GM19099 (cell line): ENCODE measurements around the gene CDKAL1.

Source experiments
- POLR2A ChIP-seq: IDR thresholded peaks from 3 replicates; pipeline ENCODE4 v1.6.1; 2011; ENCODE audit warnings: low read depth; ENCODE audit not compliant: insufficient read length; ENCODE audit errors: extremely low read depth

CDKAL1 gene

DNA sequence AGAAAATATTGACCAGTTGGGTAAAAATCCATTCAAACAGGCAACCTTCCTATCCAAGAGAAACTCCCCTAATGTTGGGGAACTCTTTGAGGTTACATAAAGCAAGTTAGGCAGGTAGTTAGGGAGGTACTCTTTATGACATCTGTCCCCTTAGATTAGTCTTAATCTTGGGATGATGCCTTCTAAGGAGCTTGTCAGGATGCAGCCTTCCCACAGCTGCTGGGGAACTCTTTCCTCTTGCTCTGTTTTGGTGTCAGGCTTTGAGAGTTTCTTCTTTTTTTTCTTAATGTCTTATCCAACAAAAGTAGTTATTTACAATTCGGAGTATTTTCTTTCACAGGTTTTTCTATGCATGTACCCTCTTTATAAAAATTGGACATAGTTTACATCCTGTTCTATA, 194.8 kb downstream of the CDKAL1 start:
- TF ChIP-seq POLR2A = no peak

DNA sequence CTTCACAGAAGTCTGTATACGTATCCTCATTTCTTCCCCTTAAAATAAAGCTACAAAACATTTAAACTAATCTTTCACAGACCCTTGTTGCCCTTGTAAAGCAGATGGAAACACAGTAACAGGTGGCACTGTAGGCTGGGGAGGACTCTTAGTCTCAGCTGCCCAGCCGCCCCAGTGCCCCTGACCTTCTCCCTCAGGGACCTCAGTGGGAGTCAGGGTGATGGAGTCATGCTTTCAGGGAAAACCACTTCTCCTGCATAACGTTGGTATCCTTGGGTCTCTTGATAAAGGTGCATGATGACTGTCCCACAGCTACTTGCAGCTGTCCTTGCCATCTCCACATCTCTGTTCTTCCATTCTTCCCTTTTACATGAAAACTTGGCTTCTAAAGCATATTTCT, 198.6 kb downstream of the CDKAL1 start:
- TF ChIP-seq POLR2A = no peak

DNA sequence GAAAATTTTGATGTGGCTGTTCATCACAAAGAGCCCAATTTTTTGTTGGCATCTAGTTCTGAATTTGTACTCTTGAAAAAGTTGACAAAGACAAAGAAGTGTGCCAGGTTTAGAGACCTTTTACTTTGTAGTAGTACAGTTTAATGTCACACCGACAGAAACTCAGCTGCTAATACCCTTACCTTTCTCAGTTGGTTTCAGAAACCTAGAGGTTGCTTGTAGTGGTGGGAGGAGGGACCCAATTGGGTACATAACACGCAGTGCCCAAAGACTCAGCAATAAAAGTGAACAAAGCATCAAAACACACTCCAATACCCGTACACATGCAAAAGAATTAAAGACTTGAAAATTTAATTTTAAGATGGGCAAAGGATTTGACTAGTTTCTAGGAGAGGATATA, 203.7 kb downstream of the CDKAL1 start:
- no peak for TF ChIP-seq POLR2A

DNA sequence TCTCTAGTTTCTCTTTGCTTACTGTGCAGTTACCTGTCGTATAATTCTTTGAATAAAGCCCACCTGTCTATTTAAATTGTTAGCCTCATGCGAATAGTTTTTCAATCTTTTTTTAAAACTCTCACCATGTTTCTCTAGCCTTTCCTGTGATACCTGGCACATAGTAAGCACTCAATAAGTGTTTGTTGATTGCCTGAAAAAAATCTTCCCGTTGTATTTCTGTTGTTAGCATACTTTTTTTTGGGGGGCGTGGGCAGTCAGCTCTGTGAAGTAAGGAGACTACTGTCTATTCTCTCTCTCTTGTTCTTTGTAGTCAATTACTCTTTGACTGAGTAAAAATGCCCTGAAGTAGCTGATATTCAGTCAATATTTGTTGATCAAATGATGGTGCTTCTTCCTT, 205.8 kb downstream of the CDKAL1 start:
- no peak for TF ChIP-seq POLR2A

DNA sequence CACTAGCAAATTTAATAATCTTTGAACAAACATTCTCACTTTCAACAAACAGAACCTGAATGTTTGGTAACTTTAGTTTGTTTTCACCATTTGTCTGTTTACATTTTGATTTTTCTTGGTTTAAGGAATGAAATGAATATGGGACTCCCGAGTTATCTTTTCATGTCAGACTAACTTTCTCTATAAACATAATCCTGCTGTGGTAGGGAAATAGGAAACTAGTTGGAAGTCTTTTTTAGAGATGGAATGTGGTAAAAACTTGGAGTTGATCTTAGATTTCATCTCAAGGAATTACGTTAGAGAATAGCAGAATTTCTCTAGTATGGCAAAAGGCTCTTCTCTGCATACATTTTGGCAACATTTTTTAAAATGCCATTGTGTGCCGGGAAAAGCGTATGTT, 206.5 kb downstream of the CDKAL1 start:
- no peak for TF ChIP-seq POLR2A

DNA sequence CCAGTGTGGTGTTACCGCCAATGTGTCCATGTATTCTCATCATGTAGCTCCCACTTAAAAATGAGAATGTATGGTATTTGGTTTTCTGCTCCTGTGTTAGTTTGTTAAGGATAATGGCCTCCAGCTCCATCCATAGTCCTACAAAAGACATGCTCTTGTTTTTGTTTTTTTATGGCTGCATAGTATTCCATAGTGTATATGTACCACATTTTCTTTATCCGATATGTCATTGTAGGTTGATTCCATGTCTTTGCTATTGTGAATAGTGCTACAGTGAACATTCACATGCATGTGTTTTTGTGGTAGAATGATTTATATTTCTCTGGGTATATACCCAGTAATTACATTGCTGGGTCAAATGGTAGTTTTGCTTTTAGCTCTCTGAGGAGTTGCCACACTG, 207.2 kb downstream of the CDKAL1 start:
- no peak for TF ChIP-seq POLR2A

DNA sequence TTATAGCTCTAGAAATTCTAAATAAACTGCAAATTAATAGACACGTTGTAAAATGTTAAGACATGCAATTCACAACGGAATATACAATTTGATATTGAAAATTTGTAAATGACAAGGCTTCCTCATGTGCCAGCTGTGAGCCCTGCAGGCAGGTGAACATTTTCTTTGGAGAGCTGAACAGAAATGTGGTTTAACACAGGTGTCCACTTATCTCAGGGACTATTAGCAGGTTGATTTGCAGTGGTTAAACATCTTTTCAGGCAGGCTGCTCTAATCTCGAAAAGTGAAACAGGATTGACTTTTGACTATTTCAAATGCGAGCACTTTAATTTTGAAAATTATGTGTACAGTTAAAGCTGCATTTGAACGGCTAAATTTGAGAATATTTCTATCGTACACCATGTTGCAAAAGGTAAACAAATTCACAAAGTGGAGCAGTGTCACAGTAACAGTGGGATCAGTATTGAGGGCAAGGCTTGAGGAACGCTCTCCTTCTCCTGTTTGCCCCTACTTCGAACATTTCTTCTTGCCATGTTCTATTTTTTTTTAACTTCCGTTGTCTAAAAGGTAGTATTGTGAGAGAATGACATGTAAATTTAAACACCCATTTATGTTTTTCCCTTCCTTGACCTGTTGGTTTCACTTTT, 210.8 kb downstream of the CDKAL1 start:
- TF ChIP-seq POLR2A = no peak

DNA sequence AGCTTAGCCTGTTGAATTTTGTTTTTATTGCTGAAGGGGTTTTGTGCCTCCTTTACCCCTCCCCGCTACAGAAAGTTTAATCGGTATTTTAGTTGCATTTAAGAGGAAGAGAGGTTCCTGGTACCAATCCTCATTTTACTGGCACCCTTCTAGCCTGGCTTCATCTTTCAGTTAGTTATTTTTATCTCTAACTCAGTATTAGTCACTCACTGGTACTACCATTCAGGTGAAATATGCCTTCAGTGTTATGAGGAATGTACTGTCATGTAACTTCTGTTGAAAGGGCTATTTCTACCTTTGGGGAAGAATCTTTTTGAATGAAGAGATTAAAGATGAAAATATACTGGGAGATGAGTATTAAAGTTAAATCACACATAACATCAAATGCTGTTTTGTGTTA, 211.8 kb downstream of the CDKAL1 start:
- TF ChIP-seq POLR2A = no peak

DNA sequence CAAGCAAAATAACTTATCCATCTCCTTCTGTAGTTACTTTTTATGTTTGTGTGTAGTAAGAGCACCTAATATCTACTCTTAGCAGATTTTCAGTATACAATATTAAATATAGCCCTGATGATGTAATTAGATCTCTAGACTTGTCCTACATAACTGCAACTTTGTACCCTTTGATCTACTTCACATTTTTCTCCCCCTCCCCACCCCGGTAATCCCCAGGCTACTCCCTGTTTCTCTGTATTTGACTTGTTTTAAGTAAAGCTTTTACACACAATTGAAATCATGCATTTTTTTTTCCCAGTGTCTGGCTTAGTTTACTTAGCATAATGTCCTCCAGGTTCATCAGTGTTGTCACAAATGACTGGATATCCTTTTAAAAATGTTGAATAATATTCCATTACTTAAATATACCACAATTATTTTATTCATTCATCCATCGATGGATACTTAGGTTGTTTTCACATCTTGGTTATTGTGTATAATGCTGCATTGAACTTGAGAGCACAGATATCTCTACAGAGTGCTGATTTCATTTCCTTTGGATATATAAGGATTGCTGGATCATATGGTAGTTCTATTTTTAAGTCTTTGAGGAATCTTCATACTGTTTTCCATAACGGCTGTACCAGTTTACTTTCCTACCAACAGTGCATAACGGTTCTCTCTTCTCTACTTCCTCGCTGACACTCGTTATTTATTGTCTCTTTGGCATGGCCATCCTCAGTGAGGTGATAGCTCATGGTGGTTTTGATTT, 212.7 kb downstream of the CDKAL1 start:
- TF ChIP-seq POLR2A = no peak

DNA sequence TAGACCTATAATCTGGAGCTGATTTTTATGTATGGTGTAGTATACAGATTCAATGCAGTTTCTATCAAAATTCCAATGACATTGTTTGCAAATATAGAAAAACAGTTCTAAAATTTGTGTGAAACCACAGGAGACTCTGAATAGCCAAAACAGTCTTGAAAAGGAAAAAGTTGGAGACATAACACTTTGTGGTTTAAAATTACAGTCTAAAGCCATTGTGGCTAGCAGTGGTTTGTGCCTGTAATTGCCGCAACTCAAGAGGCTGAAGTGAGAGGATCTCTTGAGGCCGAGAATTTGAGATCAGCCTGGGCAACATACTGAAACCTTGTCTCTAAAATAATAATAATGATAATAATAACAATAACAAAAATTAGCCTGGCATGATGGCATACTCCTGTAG, 213.7 kb downstream of the CDKAL1 start:
- no peak for TF ChIP-seq POLR2A

DNA sequence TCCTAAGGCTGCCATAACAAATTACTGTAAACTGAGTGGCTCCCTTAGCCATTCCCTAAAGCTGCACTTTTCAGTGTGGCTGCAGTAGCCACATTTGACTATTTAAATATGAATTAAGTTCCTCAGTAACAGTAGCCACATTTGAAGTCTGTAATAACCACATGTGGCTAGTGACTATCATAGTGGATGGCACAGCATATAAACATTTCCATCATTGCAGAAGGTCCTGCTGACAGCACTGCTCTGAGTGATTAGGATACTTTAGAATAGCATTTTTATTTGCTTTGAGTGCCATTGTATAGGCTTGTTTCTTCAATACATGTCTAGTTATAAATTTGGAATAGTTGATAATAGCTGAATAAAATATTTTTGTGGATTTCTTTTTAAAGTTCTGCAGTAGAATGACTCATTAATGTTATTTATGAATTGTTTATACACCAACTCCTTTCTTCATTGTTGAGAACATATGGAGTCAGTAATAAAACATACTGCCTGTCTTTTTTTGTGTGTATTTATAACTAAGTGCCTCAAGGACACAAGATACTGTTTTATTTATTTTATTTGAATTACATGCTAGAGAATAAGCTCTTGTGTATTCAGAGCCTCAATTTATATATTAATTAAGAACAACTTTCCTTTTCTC, 217.2 kb downstream of the CDKAL1 start:
- no peak for TF ChIP-seq POLR2A

DNA sequence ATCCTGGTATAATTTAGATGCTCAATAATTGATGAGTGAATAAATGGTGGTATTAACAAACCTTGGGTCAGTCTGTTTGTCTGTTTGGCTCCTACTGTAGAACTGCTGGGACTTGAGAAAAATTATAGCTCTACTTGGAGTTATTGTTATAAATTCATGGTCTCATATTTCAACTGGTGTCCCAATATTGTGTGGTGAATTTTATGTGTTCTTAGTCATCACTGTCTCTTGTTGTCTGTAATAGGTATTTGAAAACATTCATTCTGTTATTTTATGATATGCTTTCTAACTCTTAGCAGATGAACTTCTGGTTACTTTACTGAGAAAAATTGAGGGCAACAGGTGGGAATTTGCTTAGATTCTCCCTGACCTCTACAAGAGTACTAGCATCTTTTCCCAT, 221.4 kb downstream of the CDKAL1 start:
- TF ChIP-seq POLR2A = no peak

DNA sequence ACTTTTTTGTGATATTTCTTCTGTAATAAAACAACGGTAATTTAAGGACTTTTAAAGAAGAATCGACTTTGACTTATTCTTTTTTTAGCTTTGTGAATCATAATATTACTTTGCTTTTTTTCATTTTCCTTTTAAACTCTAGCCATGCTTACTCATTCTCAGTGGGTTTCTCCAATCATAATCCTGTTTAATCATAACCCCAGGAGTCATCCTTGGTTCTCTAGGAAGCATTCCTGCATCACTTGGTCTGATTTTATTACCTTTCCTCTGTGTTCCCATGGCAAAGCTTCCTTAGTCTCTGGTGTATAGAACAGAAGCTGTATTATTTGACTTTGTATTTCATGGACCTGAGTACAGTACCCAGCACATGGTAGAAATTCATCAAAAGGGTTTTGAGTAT, 223.5 kb downstream of the CDKAL1 start:
- TF ChIP-seq POLR2A = no peak

DNA sequence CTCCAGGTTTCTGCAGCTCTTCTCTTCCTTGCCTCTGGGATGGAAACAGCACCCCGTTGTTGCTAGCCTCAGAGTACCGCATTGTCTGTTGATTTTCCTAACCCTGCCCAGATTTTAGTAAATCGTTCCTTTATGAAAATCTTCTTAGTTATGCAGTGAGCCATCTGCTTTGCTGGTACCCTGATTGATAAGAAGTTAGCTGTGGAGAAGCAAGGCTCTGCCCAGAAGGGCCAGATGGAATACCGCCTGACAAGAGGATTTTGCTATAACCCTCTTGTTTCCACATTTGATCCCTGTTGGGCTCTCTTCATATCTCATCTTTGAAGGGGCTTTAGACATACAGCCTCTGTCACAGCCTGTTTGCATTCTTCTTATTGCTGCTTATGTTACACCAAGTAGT, 229.0 kb downstream of the CDKAL1 start:
- no peak for TF ChIP-seq POLR2A

DNA sequence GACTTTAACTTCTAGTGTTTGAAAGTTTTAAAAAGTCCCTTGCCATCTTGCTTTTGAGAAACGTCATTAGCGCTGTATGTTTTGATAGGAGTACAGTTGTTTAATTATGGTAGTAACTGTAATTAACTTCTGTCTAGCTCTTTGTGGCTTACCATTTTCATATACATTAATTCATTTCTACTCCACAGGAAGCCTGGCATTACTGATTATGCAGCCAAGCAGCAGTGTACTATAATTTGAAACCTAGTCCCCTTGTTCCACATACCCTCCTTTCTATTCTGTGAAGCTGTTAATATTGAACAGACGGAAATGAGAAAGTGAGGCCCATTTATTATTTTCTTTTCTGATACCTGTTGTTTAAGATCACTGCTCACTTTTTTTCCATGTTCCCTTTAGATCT, 235.4 kb downstream of the CDKAL1 start:
- TF ChIP-seq POLR2A = no peak

DNA sequence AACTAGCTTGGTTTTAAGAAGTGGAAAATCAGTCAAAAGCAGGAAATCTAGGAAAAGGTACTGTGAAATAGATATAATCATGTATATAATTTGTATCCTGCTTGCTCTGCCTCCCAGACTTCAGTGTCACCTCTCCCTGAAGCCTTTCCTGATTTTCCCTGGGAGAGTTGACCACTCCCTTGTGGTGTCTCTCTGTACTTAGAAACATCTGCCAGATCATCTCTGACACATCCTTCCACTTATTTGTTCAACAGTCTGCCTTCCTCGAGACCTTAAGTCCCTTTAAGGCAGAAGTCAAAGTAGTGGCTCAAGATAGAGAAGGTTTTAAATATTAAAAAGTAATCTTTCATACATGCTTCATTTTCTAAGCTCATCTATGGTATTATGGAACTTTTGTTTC, 236.5 kb downstream of the CDKAL1 start:
- TF ChIP-seq POLR2A = no peak
